GM12892 (cell line): ENCODE results near the gene SYNE1.

Experiments used
- DNase-seq: peaks from one replicate; pipeline ENCODE4 v3.0.0; 2011; ENCODE audit not compliant: insufficient read length
- FAIRE-seq: peaks from 2 replicates; lab custom pipeline; 2011; peaks lifted over from hg19 to GRCh38; lab: Jason Lieb, UNC
- POLR2A ChIP-seq: IDR thresholded peaks from 2 replicates; pipeline ENCODE4 v1.6.1; 2011; ENCODE audit warnings: low read depth, low read length, control low read depth
- POLR2AphosphoS5 ChIP-seq: IDR thresholded peaks from 2 replicates; pipeline ENCODE4 v1.6.1; 2011; ENCODE audit warnings: low read depth, low read length, control low read depth
- TAF1 ChIP-seq: IDR thresholded peaks from 2 replicates; pipeline ENCODE4 v1.6.1; 2011; ENCODE audit warnings: low read depth, mild to moderate bottlenecking, control low read depth, low read length, borderline replicate concordance

Gene SYNE1

GRCh38 chr6:152188011-152188410, 449.2 kb downstream of the SYNE1 start:
- no peak for DNase-seq
- TF ChIP-seq TAF1 = no peak
- TF ChIP-seq POLR2AphosphoS5 = no peak
- no peak for TF ChIP-seq POLR2A
- no peak for FAIRE-seq

- DNase-seq (no peak), FAIRE-seq (no peak)
- TF ChIP-seq TAF1 = no peak
- no peak for TF ChIP-seq POLR2A
- TF ChIP-seq POLR2AphosphoS5 = no peak
These were observed 450.3 kb downstream of the SYNE1 start for GRCh38 chr6:152186840-152187239.

- TF ChIP-seq POLR2A (no peak), TAF1 (no peak), POLR2AphosphoS5 (no peak)
- DNase-seq = no peak
- FAIRE-seq = peak; percentile 82
These were observed 452.1 kb downstream of the SYNE1 start for GRCh38 chr6:152184917-152185574.

GRCh38 chr6:152184573-152184916, 452.6 kb downstream of the SYNE1 start:
- no peak for FAIRE-seq

GRCh38 chr6:152180601-152181000, 456.6 kb downstream of the SYNE1 start:
- DNase-seq (no peak), FAIRE-seq (no peak)
- TF ChIP-seq TAF1 (no peak), POLR2AphosphoS5 (no peak), POLR2A (no peak)

More at GRCh38 chr6:152184573-152184916, 452.6 kb downstream of the SYNE1 start:
- DNase-seq = no peak
- TF ChIP-seq POLR2A (no peak), POLR2AphosphoS5 (no peak)

- TF ChIP-seq POLR2AphosphoS5 = no peak
- TF ChIP-seq POLR2A = no peak
- TF ChIP-seq TAF1 = no peak
- DNase-seq (no peak), FAIRE-seq (no peak)
These were observed 460.9 kb downstream of the SYNE1 start for GRCh38 chr6:152176268-152176667.

- FAIRE-seq = no peak
- no peak for DNase-seq
- TF ChIP-seq POLR2AphosphoS5 = no peak
- no peak for TF ChIP-seq POLR2A
- TF ChIP-seq TAF1 = no peak
These were observed 463.2 kb downstream of the SYNE1 start for GRCh38 chr6:152173957-152174356.

- TF ChIP-seq TAF1 (no peak), POLR2AphosphoS5 (no peak), POLR2A (no peak)
- FAIRE-seq = no peak
- no peak for DNase-seq
These were observed 463.8 kb downstream of the SYNE1 start for GRCh38 chr6:152173321-152173720.

- peak; percentile 17 for DNase-seq
- no peak for TF ChIP-seq POLR2AphosphoS5
- TF ChIP-seq TAF1 = no peak
- TF ChIP-seq POLR2A = no peak
- FAIRE-seq = peak; percentile 94
These were observed 466.2 kb downstream of the SYNE1 start for GRCh38 chr6:152170702-152171667.

- FAIRE-seq = peak; percentile 21
- no peak for DNase-seq
- no peak for TF ChIP-seq TAF1
- no peak for TF ChIP-seq POLR2AphosphoS5
- TF ChIP-seq POLR2A = no peak
These were observed 466.9 kb downstream of the SYNE1 start for GRCh38 chr6:152170313-152170701.
